Ammon's horn (tissue), 1 donor: ENCODE data around the gene SNAI1.
"Not testable (repeated sequence)": the region's sequence is repeated elsewhere in the genome, so short reads cannot be mapped to it uniquely, and the experiment has no call there.

Experiments
- DNase-seq: peaks from one replicate; pipeline ENCODE4 v3.0.0-alpha.2; 2016; ENCODE audit warnings: low spot score

Gene SNAI1

GRCh38 chr20:49964964-49965780, 17.6 kb upstream of the SNAI1 start:
- DNase-seq = no peak

- no peak for DNase-seq
These were observed 16.9 kb upstream of the SNAI1 start for GRCh38 chr20:49965781-49966305.

GRCh38 chr20:49966861-49967260, 15.9 kb upstream of the SNAI1 start:
- DNase-seq = no peak

- no peak for DNase-seq
These were observed 13.5 kb upstream of the SNAI1 start for GRCh38 chr20:49969234-49969633.

DNA sequence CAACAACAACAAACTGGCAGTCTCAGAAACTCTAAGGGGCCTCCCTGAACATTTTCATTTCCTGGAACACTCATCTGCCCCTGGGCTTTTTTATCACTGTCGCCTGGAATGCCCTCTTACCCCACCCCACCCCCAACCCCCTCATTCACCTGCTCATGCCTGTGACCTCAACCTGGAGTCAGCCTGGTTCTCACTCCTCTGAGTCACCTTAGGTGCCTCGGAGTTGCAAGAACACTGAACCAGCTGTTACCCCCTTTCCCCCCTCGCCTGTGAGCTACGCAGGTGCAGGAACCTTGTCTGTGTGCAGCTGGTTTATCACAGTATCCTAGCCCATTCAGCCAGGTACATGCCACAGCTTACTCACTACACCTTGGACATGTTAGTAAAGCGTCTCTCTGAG, 12.8 kb upstream of the SNAI1 start:
- no peak for DNase-seq

DNA sequence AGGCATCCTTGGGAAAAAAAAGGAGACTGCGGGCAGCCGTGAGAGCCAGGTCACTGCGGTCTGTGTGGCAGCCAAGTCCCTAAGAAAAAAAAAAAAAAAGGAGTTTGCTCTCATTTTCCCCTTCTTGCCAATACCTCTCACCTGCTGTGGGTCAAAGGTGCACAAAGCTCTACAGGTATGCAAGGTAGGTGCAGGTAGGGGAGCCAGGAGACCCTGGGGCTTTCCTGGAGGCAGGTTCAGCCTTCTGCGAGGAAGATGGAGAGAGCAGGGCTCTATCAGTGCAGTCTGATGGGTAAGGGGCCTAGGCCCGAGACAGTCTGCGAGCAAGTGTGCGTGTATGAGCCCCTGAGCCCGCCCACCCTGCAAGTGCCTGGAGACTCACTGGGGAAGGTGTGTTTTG, 12.3 kb upstream of the SNAI1 start:
- no peak for DNase-seq

GRCh38 chr20:49973981-49974380, 8.8 kb upstream of the SNAI1 start:
- DNase-seq = no peak

DNA sequence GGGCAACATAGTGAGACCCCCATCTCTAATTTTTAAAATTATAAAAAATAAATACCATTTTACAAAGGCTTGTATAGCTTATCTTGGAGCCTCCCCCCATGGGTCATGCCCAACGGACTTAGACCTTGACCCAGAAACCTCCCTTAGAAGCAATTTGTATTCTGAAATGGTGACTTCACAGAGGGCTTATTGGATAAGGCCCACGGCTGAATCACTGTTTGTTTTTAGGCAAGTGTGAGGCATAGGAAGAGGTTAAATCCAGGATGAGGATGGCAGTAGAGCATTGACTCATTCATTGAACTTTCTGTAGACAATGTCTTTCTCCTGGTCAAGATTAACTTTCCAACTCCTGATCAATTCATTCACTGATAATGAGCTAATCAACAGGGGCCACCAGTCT, 6.2 kb upstream of the SNAI1 start:
- DNase-seq = no peak

- DNase-seq = not testable (repeated sequence)
These were observed 5.0 kb upstream of the SNAI1 start for GRCh38 chr20:49977740-49978139.

DNA sequence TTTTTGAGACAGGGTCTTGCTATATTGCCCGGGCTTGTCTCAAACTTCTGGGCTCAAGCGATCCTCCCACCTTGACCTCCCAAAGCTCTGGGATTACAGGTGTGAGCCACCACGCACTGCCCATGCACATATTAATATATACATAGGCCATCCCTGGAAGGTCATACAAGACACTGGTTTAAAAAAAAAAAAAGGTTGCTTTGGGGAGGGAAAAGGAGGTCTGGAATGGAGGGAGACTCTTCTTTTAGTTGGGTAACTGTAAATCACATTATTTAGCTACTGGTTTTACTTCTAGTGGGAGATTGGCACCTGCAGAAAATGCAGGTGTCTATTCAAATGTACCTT, 4.1 kb upstream of the SNAI1 start:
- DNase-seq = no peak

DNA sequence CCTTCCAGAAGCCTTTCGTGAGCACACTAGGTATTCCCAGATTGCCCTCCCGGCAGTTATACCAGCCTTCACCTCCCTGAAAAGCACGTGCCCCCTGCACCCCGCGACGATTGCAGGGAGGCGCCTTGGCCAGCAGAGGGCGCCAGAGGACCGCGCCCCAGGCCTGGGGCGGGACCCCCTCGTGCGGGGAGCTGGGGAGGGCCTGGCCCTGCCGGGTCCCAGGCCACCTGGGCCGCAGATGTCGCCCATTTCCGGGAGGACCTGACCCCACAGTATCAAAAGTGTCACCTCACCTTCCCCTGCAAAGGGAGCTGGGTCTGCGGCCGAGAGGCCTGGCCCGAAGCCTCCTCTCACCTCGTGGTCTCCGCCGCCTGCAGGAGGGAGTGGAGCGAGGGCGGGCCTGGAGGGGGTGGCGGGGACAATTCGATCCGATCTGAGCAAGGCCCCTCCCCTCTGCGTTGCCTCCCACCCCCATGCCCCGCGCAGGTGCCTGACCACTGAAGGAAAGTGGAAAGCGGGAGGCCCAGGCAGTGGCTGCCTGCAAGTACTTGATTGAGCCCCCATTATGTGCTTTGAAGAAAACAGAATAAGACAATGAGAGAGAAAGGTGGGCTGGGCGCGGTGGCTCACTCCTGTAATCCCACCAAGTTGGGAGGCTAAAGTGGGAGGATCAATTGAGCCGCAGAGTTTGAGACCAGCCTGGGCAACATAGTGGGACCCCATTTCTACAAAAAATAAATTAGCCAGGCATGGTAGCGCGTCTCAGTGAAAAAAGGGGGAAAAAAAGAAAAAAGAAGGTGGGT, 3.5 kb upstream of the SNAI1 start:
- peak; percentile 54 for DNase-seq

- DNase-seq = no peak
These were observed 2.4 kb upstream of the SNAI1 start for GRCh38 chr20:49980140-49981008.

- no peak for DNase-seq
These were observed 1.3 kb upstream of the SNAI1 start for GRCh38 chr20:49981218-49982071.

DNA sequence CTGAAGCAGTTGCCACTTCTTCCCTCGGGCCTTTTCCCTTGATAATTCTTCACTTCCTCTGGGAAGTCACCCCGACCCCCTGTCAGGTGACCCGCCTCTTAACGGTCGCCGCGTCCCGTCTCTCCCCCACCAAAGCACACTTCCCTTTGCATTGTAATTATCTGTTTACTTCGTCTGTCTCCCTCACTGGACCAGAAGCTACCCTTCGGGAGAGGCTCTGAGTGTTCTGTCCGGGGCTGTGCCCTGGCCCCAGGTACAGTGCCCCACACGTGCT, 771 bp upstream of the SNAI1 start:
- DNase-seq = no peak

- no peak for DNase-seq
These were observed 505 bp downstream of the SNAI1 start for GRCh38 chr20:49983123-49983847.

- DNase-seq = no peak
These were observed 1.1 kb downstream of the SNAI1 start for GRCh38 chr20:49983848-49984408.

DNA sequence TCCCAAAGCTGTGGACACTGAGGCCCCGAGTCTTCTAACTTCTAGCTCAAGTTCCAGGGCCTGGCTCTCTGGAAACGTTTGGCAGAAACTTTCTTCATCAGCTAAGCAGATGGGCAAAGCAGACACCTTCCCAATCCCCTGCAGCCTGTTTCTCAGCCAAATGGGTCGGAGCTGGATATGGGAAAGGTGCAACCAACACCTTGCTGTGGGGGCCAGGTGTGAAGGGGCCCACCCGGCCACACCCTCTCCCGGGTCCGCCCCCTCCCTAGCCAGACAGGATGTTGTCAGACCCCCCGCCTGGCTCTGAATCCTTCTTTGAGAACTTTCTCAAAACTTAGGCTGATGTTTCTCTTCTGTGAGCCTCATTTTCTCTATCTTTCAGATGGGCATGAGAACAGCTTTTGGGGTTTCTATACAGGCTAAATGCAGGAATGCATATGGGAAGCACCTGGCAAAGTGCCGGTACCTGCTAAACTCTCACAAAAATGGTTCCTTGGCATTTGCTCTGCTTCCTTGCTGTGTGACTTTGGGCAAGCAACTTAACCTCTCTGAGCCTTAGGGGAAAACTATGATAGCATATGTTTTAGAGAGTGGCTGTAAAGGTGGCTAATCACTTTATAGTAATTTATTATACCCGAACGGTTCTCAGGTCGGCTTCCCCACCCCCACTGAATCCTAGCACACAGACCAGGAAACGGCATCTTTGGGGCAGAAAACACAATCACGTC, 1.8 kb downstream of the SNAI1 start:
- no peak for DNase-seq

- no peak for DNase-seq
These were observed 2.4 kb downstream of the SNAI1 start for GRCh38 chr20:49985157-49985556.

DNA sequence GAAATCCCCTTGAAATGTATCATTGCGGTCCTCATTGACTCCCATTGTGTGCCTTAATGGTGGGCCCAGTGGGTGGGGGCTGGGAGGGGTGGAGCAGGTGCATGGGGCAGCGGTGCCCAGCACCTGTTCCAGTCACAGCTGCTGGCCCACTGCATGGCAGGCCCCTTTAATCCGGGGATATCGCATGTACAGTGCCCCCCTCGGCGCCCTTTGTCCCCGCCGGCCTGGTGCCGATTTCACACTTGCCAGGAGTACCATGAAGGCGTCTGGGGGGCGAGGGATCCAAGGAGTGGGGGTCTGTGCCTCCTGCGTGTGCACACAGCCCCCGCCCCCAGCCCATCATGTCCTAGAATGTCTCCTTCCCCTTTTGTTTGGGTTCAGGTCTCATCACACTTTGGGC, 2.8 kb downstream of the SNAI1 start:
- DNase-seq = no peak

- no peak for DNase-seq
These were observed 3.3 kb downstream of the SNAI1 start for GRCh38 chr20:49986049-49986448.
